Stimulated activated CD8-positive, alpha-beta memory T cell treated with anti-CD3 and anti-CD28 coated beads, Interleukin-15, amount 100 ng/mL, for 1 hour (primary cell): ENCODE data around the gene GREM1.

Source experiments
- DNase-seq: peaks from one replicate; pipeline ENCODE4 v3.0.0-alpha.2; 2020; ENCODE audit warnings: low read depth

The GREM1 gene

DNA sequence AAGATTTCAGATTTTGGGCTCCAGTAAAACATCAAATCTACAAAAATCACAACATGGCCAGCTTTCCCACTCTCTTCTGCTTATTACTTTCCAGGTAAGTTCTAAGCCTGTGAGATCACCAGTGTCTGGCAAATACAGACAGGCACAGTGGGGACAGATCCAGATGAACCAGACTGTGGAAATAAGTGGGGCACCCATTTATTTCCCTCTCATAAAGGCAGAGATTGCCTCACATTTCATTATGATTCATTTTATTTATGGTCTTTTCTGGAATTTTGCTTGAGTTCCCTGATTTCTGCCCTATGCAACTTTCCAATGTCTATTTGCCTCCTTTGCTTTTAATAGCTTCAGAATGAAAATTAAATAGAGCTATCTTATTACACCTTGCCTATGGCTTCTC is 66.8 kb downstream of the GREM1 start:
- no peak for DNase-seq

DNA sequence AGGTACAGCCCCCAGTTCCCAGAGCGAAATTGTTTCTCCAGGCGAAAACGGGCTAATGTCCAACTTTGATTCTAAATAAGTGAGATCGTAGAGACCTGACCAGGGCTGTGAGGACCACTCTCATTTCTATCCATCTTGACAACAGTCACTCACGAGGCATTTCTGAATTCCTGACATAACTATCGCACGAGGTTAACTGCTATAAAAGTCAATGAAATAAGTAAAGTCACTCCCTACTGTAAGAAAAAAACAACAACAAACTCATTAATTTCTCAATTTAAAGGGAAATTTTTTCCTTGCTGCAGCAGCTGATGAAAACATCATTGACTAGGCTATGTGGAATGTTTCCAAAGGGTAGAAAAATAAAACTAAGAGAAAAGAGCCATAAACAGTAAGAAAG is 69.1 kb downstream of the GREM1 start:
- no peak for DNase-seq

DNA sequence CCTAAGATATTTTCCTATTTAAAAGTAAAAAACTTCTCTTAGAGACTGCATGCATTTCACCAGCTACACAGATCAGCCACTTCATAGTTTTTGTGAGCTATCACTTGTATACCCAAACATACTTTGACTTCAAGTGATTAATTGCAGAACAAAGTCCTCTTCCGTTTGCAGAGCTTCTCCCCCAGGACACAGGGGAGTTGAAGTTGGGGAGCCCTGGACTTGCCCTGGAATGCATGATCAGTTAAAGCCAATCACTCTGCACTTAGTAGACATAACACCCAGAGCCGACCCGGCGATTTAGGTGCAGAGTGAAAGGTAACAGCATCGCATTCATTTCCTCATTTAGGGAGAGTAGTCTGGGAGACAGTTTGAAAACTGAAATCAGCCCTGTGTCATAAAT is 70.1 kb downstream of the GREM1 start:
- no peak for DNase-seq

DNA sequence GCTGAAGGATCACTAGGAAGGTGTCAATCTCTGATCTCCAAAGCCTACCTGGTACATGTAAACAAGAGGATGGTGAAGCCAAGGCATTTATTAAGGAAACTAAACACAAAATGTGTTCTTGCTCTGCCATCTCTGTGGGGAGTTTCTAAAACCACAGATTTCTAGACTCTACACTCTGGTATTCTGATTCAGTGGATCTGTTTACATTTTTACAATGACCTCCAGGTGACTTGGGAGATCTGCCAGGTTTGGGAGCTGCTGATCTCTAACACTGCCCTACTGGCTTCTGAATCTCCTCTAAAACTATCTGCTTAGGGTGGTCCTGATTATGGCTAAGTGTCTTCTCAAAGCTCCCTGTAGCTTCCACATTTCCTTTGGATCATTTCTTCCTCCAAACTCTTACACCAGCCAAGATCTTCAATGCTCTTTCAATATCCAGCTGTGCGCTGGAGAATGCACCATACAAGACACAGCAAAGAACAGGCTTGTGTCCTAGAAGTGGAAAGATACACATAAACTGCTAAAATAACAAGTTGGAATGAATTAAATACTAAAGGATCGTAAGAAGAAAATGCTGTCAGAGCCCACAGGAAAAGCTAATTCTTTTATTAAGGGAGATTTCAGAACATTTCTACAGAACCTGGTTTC is 72.7 kb downstream of the GREM1 start:
- no peak for DNase-seq

DNA sequence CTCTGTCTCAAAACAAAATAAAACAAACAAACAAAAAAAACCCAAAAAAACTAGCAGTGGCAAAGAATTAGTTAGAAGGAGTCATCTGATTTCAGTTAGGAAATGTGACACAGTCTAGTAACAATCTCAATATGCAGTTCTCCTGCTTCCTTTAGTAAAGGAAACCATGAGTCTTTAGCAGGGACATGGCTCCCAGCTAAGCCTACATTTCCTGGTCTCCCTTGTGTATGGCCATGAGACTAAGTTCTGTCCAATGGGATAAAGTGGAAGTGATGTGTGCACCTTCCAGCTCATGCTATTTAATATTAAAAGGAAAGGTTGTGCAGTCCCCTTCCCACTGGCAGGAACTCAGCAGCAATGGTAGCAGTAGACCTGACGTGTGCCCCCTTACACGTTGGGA is 74.6 kb downstream of the GREM1 start:
- DNase-seq: no peak
